Parathyroid adenoma (tissue), 2 donors: ENCODE data around the gene SPATA2.

Source experiments
- H2AFZ ChIP-seq: fragments of 300-600 bp; sonication (generic); one replicate; pipeline ENCODE4 v1.7.0; 2017; ENCODE audit warnings: antibody characterized with exemption, mild to moderate bottlenecking
- H3K27ac ChIP-seq: fragments of 300-600 bp; sonication (generic); one replicate; pipeline ENCODE4 v1.7.0; 2017
- H3K27me3 ChIP-seq: fragments of 300-600 bp; sonication (generic); one replicate; pipeline ENCODE4 v1.7.0; 2017; ENCODE audit warnings: low read length; ENCODE audit not compliant: control insufficient read depth, insufficient read depth
- H3K36me3 ChIP-seq: fragments of 300-600 bp; sonication (generic); one replicate; pipeline ENCODE4 v1.7.0; 2017; ENCODE audit warnings: low read length; ENCODE audit not compliant: control insufficient read depth, insufficient read depth
- H3K4me1 ChIP-seq: fragments of 300-600 bp; sonication (generic); one replicate; pipeline ENCODE4 v1.7.0; 2017; ENCODE audit warnings: control low read depth
- H3K4me2 ChIP-seq: fragments of 300-600 bp; sonication (generic); one replicate; pipeline ENCODE4 v1.7.0; 2017; ENCODE audit warnings: low read length
- H3K4me3 ChIP-seq: fragments of 300-600 bp; sonication (generic); one replicate; pipeline ENCODE4 v1.7.0; 2017; ENCODE audit warnings: low read depth, low read length
- H3K79me2 ChIP-seq: fragments of 300-600 bp; sonication (generic); one replicate; pipeline ENCODE4 v1.7.0; 2017; ENCODE audit warnings: control low read depth
- H3K9ac ChIP-seq: fragments of 300-600 bp; sonication (generic); one replicate; pipeline ENCODE4 v1.7.0; 2017; ENCODE audit warnings: mild to moderate bottlenecking
- H3K9me3 ChIP-seq: fragments of 300-600 bp; sonication (generic); one replicate; pipeline ENCODE4 v1.7.0; 2017; ENCODE audit warnings: low read length; ENCODE audit not compliant: control insufficient read depth
- CTCF ChIP-seq: fragments of 300-600 bp; sonication (generic); IDR thresholded peaks from one replicate; pipeline ENCODE4 v1.7.0; 2017; ENCODE audit warnings: antibody characterized with exemption, mild to moderate bottlenecking
- donor health status: primary hyperparathyroidism.

The SPATA2 gene

GRCh38 chr20:49853640-49854039, 61.7 kb downstream of the SPATA2 start:
- no peak overlapping the region for H3K27ac ChIP-seq
- H3K27me3 ChIP-seq, result no peaks in the 10 kb centered on the region
- peaks cover 6% of the 10 kb centered on the region for H3K4me1 ChIP-seq
- no peaks in the 10 kb centered on the region for H3K36me3 ChIP-seq
- H3K9ac ChIP-seq, result no peak overlapping the region
- TF ChIP-seq CTCF, result no peak
- H3K79me2 ChIP-seq, result no peaks in the 10 kb centered on the region
- no peak overlapping the region for H3K4me2 ChIP-seq
- H3K4me3 ChIP-seq, result no peak overlapping the region
- H3K9me3 ChIP-seq, result no peaks in the 10 kb centered on the region
- H2AFZ ChIP-seq, result no peak overlapping the region
